Common myeloid progenitor, CD34-positive (primary cell): ENCODE results near the gene ITM2B.
A peak's percentile ranks its signal among the peaks of the same experiment; 100 is the strongest.
"Not testable (repeated sequence)": the region's sequence is repeated elsewhere in the genome, so short reads cannot be mapped to it uniquely, and the experiment has no call there.

Source experiments
- CTCF ChIA-PET: fragments of 350-600 bp; sonication (Branson Sonifier 250); formaldehyde crosslinking; loops from one replicate; lab custom pipeline; 2021; ENCODE audit warnings: antibody characterized with exemption; lab: Charles Lee
- POLR2A ChIA-PET: fragments of 350-600 bp; sonication (Branson Sonifier 250); formaldehyde crosslinking; loops from one replicate; lab custom pipeline; 2021; ENCODE audit warnings: antibody characterized with exemption; lab: Charles Lee
- DNase-seq, 3 donors: peaks; one replicate each; pipeline versions ENCODE4 v3.0.0 to v3.0.0-alpha.2; 2013
- H3K27ac ChIP-seq, 2 experiments: 1 replicate in 1 of 2; 2 replicates in 1 of 2; pipeline ENCODE4 v1.7.0; 2013; ENCODE audit warnings: inconsistent platforms in 2 of 2, low read length in 2 of 2, mild to moderate bottlenecking in 2 of 2, low read depth in 1 of 2, moderate library complexity in 1 of 2; ENCODE audit not compliant: severe bottlenecking in 2 of 2, insufficient read depth in 1 of 2, poor library complexity in 1 of 2
- H3K27me3 ChIP-seq, 5 experiments: replicated peaks in 2 of 5; 1 replicate in 3 of 5; 2 replicates in 2 of 5; pipeline versions ENCODE4 v1.6.1 to v1.7.0; 2013; ENCODE audit warnings: low read length in 4 of 5, mild to moderate bottlenecking in 2 of 5, moderate library complexity in 2 of 5, inconsistent platforms in 1 of 5; ENCODE audit not compliant: insufficient read depth in 5 of 5, control insufficient read depth in 4 of 5
- H3K36me3 ChIP-seq, 4 experiments: 1 replicate in 2 of 4; 2 replicates in 2 of 4; pipeline versions ENCODE4 v1.6.1 to v1.7.0; 2013; ENCODE audit warnings: low read length in 3 of 4, control low read depth in 1 of 4, mild to moderate bottlenecking in 1 of 4; ENCODE audit not compliant: control insufficient read depth in 4 of 4, insufficient read depth in 4 of 4
- H3K4me1 ChIP-seq, 4 experiments: 1 replicate in 3 of 4; 2 replicates in 1 of 4; pipeline versions ENCODE4 v1.6.1 to v1.7.1; 2013; ENCODE audit warnings: low read length in 3 of 4, mild to moderate bottlenecking in 3 of 4, control low read depth in 1 of 4, inconsistent platforms in 1 of 4, moderate library complexity in 1 of 4; ENCODE audit not compliant: control insufficient read depth in 4 of 4, insufficient read depth in 4 of 4; ENCODE audit errors: control extremely low read depth in 1 of 4
- H3K4me3 ChIP-seq, 7 experiments: 1 replicate in 4 of 7; 2 replicates in 3 of 7; pipeline versions ENCODE4 v1.5.1 to v1.7.0; 2013; ENCODE audit warnings: mild to moderate bottlenecking in 7 of 7, low read length in 6 of 7, moderate library complexity in 6 of 7, inconsistent platforms in 2 of 7, low read depth in 2 of 7, control low read depth in 1 of 7; ENCODE audit not compliant: insufficient read depth in 4 of 7, control insufficient read depth in 1 of 7; ENCODE audit errors: extremely low read depth in 1 of 7
- H3K9me3 ChIP-seq, 5 experiments: 1 replicate in 4 of 5; 2 replicates in 1 of 5; pipeline versions ENCODE4 v1.6.1 to v1.7.1; 2013; ENCODE audit warnings: low read length in 4 of 5, mild to moderate bottlenecking in 2 of 5, inconsistent platforms in 1 of 5, low read depth in 1 of 5, moderate library complexity in 1 of 5; ENCODE audit not compliant: control insufficient read depth in 4 of 5, insufficient read depth in 2 of 5; ENCODE audit errors: control extremely low read depth in 1 of 5
- WGBS: methylation state at CpG from one replicate; pipeline ENCODE4 v1.1.5; 2013; ENCODE audit not compliant: insufficient coverage; 5-methylcytosine and 5-hydroxymethylcytosine counted together

Gene ITM2B

GRCh38 chr13:48233889-48234488, 983 bp downstream of the ITM2B start:
- H3K9me3 ChIP-seq = no peaks in the 10 kb centered on the region
- WGBS = 0% methylated on average over 6 of the region's 12 CpGs
- H3K4me1 ChIP-seq = peaks cover 24 to 45% (median 37%) of the 10 kb centered on the region in 4 experiments
- no peaks in the 10 kb centered on the region for H3K27me3 ChIP-seq
- ChIA-PET CTCF (interaction anchor here (1.0 to 2.9 kb wide), 6 partner anchors 11 to 139 kb away, joined by 3 to 16 read pairs (median 6); partner anchors contain the start of gene MED4), POLR2A (interaction anchor here (1.0 kb wide), 1 partner anchor 139 kb away, joined by 3 read pairs; the partner anchor contains the start of gene MED4)
- DNase-seq = peak in 1 of 3 donors; percentile 90
- peak overlapping the region; percentile 87 to 100 (median 99) for H3K4me3 ChIP-seq
- peaks cover 0 to 3% (median under 1%) of the 10 kb centered on the region in 4 experiments for H3K36me3 ChIP-seq
- H3K27ac ChIP-seq = peak overlapping the region; percentile 92 to 97

- Histone ChIP-seq H3K9me3 (no peaks in the 10 kb centered on the region), H3K27ac (peak overlapping the region; percentile 29 to 97), H3K4me1 (peaks cover 24 to 45% (median 37%) of the 10 kb centered on the region in 4 experiments), H3K36me3 (peaks cover 0 to 8% (median 7%) of the 10 kb centered on the region in 4 experiments), H3K27me3 (no peaks in the 10 kb centered on the region), H3K4me3 (peak overlapping the region in 6 of 7 experiments; percentile 87 to 100 (median 98))
- 55% methylated on average over 2 of the region's 7 CpGs for WGBS
- DNase-seq = peak in 2 of 3 donors; percentile 46 to 58
- POLR2A ChIA-PET = no interaction called here
- CTCF ChIA-PET = interaction anchor here (0.6 to 2.9 kb wide), 11 partner anchors 9 to 140 kb away, joined by 3 to 16 read pairs (median 4); partner anchors contain the start of gene MED4
Observed at GRCh38 chr13:48234566-48235340, 1.7 kb downstream of the ITM2B start.

- peak in 2 of 3 donors; percentile 28 to 44 for DNase-seq
- Histone ChIP-seq H3K4me1 (peaks cover 24 to 45% (median 37%) of the 10 kb centered on the region in 4 experiments), H3K4me3 (peak overlapping the region in 6 of 7 experiments; percentile 87 to 100 (median 98)), H3K36me3 (peaks cover 0 to 10% (median 8%) of the 10 kb centered on the region in 4 experiments), H3K27me3 (no peaks in the 10 kb centered on the region), H3K9me3 (no peaks in the 10 kb centered on the region), H3K27ac (peak overlapping the region; percentile 29 to 49)
- WGBS = 39% methylated on average over 3 of the region's 7 CpGs
- ChIA-PET POLR2A (interaction anchor here (0.6 kb wide), 1 partner anchor 64 kb away, joined by 6 read pairs; no protein-coding TSS in a partner anchor), CTCF (interaction anchor here (0.6 to 2.9 kb wide), 12 partner anchors 8 to 140 kb away, joined by 3 to 16 read pairs (median 4); partner anchors contain the start of gene MED4)
Observed at GRCh38 chr13:48235341-48236135, 2.5 kb downstream of the ITM2B start.

GRCh38 chr13:48236528-48237353, 3.7 kb downstream of the ITM2B start:
- POLR2A ChIA-PET = interaction anchor here (0.6 kb wide), 1 partner anchor 66 kb away, joined by 6 read pairs; no protein-coding TSS in a partner anchor

GRCh38 chr13:48239369-48239768, 6.4 kb downstream of the ITM2B start:
- H3K27me3 ChIP-seq, DNase-seq, H3K4me3 ChIP-seq, H3K27ac ChIP-seq, H3K9me3 ChIP-seq, CTCF ChIA-PET: not testable (repeated sequence)
- H3K36me3 ChIP-seq = peaks cover 6 to 16% (median 9%) of the 10 kb centered on the region in 4 experiments
- H3K4me1 ChIP-seq = peaks cover 23 to 36% (median 28%) of the 10 kb centered on the region in 4 experiments
- POLR2A ChIA-PET = interaction anchor here (0.7 kb wide), 1 partner anchor 12 kb away, joined by 3 read pairs; no protein-coding TSS in a partner anchor
- WGBS = 100% methylated on average over 6 of the region's 6 CpGs

More at GRCh38 chr13:48236528-48237353, 3.7 kb downstream of the ITM2B start:
- H3K27ac ChIP-seq = peak overlapping the region; percentile 20 to 29
- H3K9me3 ChIP-seq = no peaks in the 10 kb centered on the region
- peaks cover 0 to 16% (median 8%) of the 10 kb centered on the region in 4 experiments for H3K36me3 ChIP-seq
- peaks cover 24 to 45% (median 37%) of the 10 kb centered on the region in 4 experiments for H3K4me1 ChIP-seq
- 40% methylated on average over 1 of the region's 3 CpGs for WGBS
- CTCF ChIA-PET = interaction anchor here (0.8 to 2.9 kb wide), 4 partner anchors 11 to 110 kb away, joined by 3 to 16 read pairs (median 6); no protein-coding TSS in a partner anchor
- DNase-seq = peak in 2 of 3 donors; percentile 28 to 34
- peak overlapping the region in 6 of 7 experiments; percentile 9 to 100 (median 78) for H3K4me3 ChIP-seq
- H3K27me3 ChIP-seq = no peaks in the 10 kb centered on the region
